OCI-LY1 (cell line): ENCODE results near the gene SPINT3.

ENCODE experiments used
- H2AFZ ChIP-seq: fragments of 200-600 bp; sonication (generic), shearing (Covaris generic); 2 replicates; pipeline ENCODE4 v1.6.0; 2014; ENCODE audit warnings: antibody characterized with exemption, mild to moderate bottlenecking, low read length
- H3F3A ChIP-seq: fragments of 200-600 bp; sonication (generic), shearing (Covaris generic); 2 replicates; pipeline ENCODE4 v1.6.0; 2014; ENCODE audit warnings: mild to moderate bottlenecking, antibody characterized with exemption, low read length, moderate library complexity; ENCODE audit not compliant: insufficient read depth
- H3K27ac ChIP-seq: fragments of 200-600 bp; sonication (generic); 2 replicates; pipeline ENCODE4 v1.5.1; 2014; ENCODE audit warnings: low read length, mixed run types, mild to moderate bottlenecking, low read depth; ENCODE audit not compliant: poor library complexity, severe bottlenecking
- H3K27me3 ChIP-seq: fragments of 200-600 bp; sonication (generic); 2 replicates; pipeline ENCODE4 v1.6.0; 2014; ENCODE audit warnings: antibody characterized with exemption, mild to moderate bottlenecking, low read length, moderate library complexity; ENCODE audit not compliant: insufficient read depth
- H3K36me3 ChIP-seq: fragments of 200-600 bp; sonication (generic); 2 replicates; pipeline ENCODE4 v1.6.1; 2014; ENCODE audit warnings: mild to moderate bottlenecking, antibody characterized with exemption, low read length, moderate library complexity, mixed read lengths; ENCODE audit not compliant: insufficient read depth
- H3K4me1 ChIP-seq: fragments of 200-600 bp; sonication (generic); 2 replicates; pipeline ENCODE4 v1.5.1; 2014; ENCODE audit warnings: mild to moderate bottlenecking, low read length, moderate library complexity; ENCODE audit not compliant: insufficient read depth, severe bottlenecking
- H3K4me2 ChIP-seq: fragments of 200-600 bp; sonication (generic), shearing (Covaris generic); 2 replicates; pipeline ENCODE4 v1.6.1; 2014; ENCODE audit warnings: low read length
- H3K4me3 ChIP-seq: fragments of 200-600 bp; sonication (generic); 2 replicates; pipeline ENCODE4 v1.5.1; 2014; ENCODE audit warnings: low read length, low read depth, mild to moderate bottlenecking, mixed read lengths; ENCODE audit not compliant: poor library complexity, severe bottlenecking
- H3K79me2 ChIP-seq: fragments of 200-600 bp; shearing (Covaris generic); 2 replicates; pipeline ENCODE4 v1.6.1; 2016; ENCODE audit warnings: mixed run types, low read length, mixed read lengths; ENCODE audit not compliant: insufficient read depth
- H3K9ac ChIP-seq: fragments of 200-600 bp; sonication (generic), shearing (Covaris generic); 2 replicates; pipeline ENCODE4 v1.6.1; 2014; ENCODE audit warnings: mild to moderate bottlenecking, low read length, mixed read lengths
- H3K9me2 ChIP-seq: fragments of 200-600 bp; sonication (generic), shearing (Covaris generic); 2 replicates; pipeline ENCODE4 v1.6.1; 2014; ENCODE audit warnings: low read depth, mild to moderate bottlenecking, low read length, mixed read lengths
- H3K9me3 ChIP-seq: fragments of 200-600 bp; shearing (Covaris generic); 2 replicates; pipeline ENCODE4 v1.6.1; 2014; ENCODE audit warnings: low read length, mixed read lengths
- H4K20me1 ChIP-seq: fragments of 200-600 bp; sonication (generic), shearing (Covaris generic); 2 replicates; pipeline ENCODE4 v1.6.0; 2016; ENCODE audit warnings: mild to moderate bottlenecking, low read length; ENCODE audit not compliant: insufficient read depth
- CTCF ChIP-seq: fragments of 200-600 bp; sonication (generic), shearing (Covaris generic); IDR thresholded peaks from 2 replicates; pipeline ENCODE4 v1.5.1; 2017; ENCODE audit warnings: mild to moderate bottlenecking, antibody characterized with exemption, low read length, moderate library complexity, mixed read lengths
- EZH2 ChIP-seq: fragments of 200-600 bp; sonication (generic), shearing (Covaris generic); IDR thresholded peaks from 2 replicates; pipeline ENCODE4 v1.8.0; 2017; ENCODE audit warnings: borderline replicate concordance, mixed run types, mild to moderate bottlenecking, antibody characterized with exemption, low read length, moderate library complexity, mixed read lengths

The SPINT3 gene

GRCh38 chr20:45467861-45468260 is 47.6 kb downstream of the SPINT3 start:
- no peaks in the 10 kb centered on the region for H3K9me3 ChIP-seq
- no peaks in the 10 kb centered on the region for H3K79me2 ChIP-seq
- H2AFZ ChIP-seq: no peak overlapping the region
- no peaks in the 10 kb centered on the region for H3K9me2 ChIP-seq
- TF ChIP-seq EZH2: no peak
- TF ChIP-seq CTCF: no peak
- H3K4me3 ChIP-seq: no peak overlapping the region
- H3K9ac ChIP-seq: no peak overlapping the region
- no peaks in the 10 kb centered on the region for H3K36me3 ChIP-seq
- H3K27me3 ChIP-seq: no peaks in the 10 kb centered on the region
- no peaks in the 10 kb centered on the region for H3F3A ChIP-seq
- H3K4me2 ChIP-seq: no peak overlapping the region
- H3K4me1 ChIP-seq: no peaks in the 10 kb centered on the region
- no peak overlapping the region for H3K27ac ChIP-seq
- H4K20me1 ChIP-seq: no peaks in the 10 kb centered on the region

DNA sequence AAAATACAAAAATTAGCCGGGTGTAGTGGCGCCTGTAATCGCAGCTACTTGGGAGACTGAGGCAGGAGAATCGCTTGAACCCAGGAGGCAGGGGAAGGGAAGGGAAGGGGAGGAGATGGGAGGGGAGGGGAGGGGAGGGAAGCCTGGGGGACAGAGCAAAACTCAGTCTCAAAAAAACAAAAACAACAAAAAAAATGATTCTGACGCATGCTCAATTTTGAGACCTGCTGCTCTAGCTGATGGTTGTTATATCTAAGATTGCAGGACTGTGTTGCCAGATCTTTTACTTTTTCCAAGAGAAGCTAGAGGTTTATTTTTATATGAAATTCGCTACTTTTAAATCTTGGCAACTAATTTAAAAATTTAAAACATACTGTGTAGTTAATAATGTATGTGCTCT is 48.2 kb downstream of the SPINT3 start:
- Histone ChIP-seq H2AFZ (no peak overlapping the region), H3K4me2 (no peak overlapping the region), H3K9me2 (no peaks in the 10 kb centered on the region), H3K79me2 (no peaks in the 10 kb centered on the region), H4K20me1 (no peaks in the 10 kb centered on the region), H3K27me3 (no peaks in the 10 kb centered on the region), H3K9me3 (no peaks in the 10 kb centered on the region), H3K4me1 (no peaks in the 10 kb centered on the region), H3K27ac (no peak overlapping the region), H3F3A (no peaks in the 10 kb centered on the region), H3K9ac (no peak overlapping the region), H3K36me3 (no peaks in the 10 kb centered on the region), H3K4me3 (no peak overlapping the region)
- TF ChIP-seq EZH2: no peak
- TF ChIP-seq CTCF: no peak

DNA sequence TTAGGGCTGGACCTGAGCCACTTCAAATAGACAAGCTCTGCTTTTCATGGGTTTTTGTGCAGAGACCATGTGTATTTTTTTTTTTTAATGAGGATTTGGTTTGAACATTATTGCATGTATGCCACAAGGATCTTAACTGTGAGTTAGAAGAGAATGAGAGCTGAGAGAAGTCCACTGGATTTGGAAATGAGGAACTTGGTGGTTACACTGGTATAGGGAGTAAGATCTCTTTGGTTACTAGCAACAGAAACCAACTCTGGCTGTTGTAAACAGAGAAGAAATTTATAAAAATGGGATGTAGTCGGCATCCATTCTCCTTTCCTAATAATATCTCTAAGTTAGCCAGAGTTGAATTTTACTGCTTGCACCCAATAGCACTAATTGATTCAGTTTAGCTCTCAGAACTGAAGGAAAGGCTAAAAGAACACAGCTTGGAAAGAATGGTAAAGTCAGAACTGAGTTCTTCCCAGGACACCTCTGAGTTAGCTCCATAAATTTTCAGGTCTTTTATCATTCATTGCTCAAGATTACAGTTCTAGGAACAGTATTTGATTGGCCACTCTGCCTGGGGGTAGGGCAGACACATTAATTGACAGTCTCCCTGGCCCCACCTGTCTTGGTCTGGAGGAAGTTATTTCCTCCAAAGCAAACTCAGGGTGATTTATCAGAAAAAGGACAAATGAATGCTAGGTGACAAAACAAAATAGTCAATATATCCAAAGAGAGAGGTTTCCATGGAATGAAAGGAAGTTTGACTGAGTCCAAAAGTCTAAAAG is 49.7 kb downstream of the SPINT3 start:
- H3K9me3 ChIP-seq: no peaks in the 10 kb centered on the region
- H3K79me2 ChIP-seq: no peaks in the 10 kb centered on the region
- TF ChIP-seq CTCF (no peak), EZH2 (no peak)
- H3K27ac ChIP-seq: no peak overlapping the region
- H3K4me1 ChIP-seq: no peaks in the 10 kb centered on the region
- no peaks in the 10 kb centered on the region for H3K36me3 ChIP-seq
- no peak overlapping the region for H3K4me3 ChIP-seq
- H3K27me3 ChIP-seq: no peaks in the 10 kb centered on the region
- no peaks in the 10 kb centered on the region for H3F3A ChIP-seq
- H3K4me2 ChIP-seq: no peak overlapping the region
- no peaks in the 10 kb centered on the region for H4K20me1 ChIP-seq
- H3K9me2 ChIP-seq: no peaks in the 10 kb centered on the region
- no peak overlapping the region for H2AFZ ChIP-seq
- no peak overlapping the region for H3K9ac ChIP-seq
